H1 (cell line): ENCODE data around the gene MBNL1. TPM values are rescaled to one million over a fixed set of nuclear protein-coding genes. Genes with fewer than 3 reads are reported as not detected.

ENCODE experiments used
- CTCF ChIA-PET: fragments of 300-600 bp; sonication (Branson Sonifier 250); formaldehyde crosslinking; loops from one replicate; lab custom pipeline; 2021; ENCODE audit not compliant: partially characterized antibody; lab: Charles Lee
- POLR2A ChIA-PET: fragments of 300-600 bp; sonication (Branson Sonifier 250); formaldehyde crosslinking; loops from one replicate; lab custom pipeline; 2021; ENCODE audit warnings: inconsistent platforms; ENCODE audit not compliant: partially characterized antibody; lab: Charles Lee
- DNase-seq, 2 experiments: peaks; one replicate each; pipeline versions ENCODE4 v3.0.0 to v3.0.0-alpha.2; 2010 to 2022; ENCODE audit warnings: low spot score in 2 of 2, low read depth in 1 of 2, mixed read lengths in 1 of 2
- FAIRE-seq: peaks from 2 replicates; lab custom pipeline; 2011; peaks lifted over from hg19 to GRCh38; lab: Jason Lieb, UNC
- H2AFZ ChIP-seq: 2 replicates; pipeline ENCODE4 v1.8.1; 2012; ENCODE audit warnings: low read length, inconsistent platforms
- H2AK5ac ChIP-seq: 2 replicates; pipeline ENCODE4 v1.6.1; 2013; ENCODE audit warnings: low read depth, low read length
- H2BK120ac ChIP-seq: replicated peaks from 2 replicates; pipeline ENCODE3; 2013; ENCODE audit warnings: low read depth, low read length, inconsistent platforms
- H2BK12ac ChIP-seq: 2 replicates; pipeline ENCODE4 v1.6.1; 2013; ENCODE audit warnings: low read depth, low read length
- H2BK15ac ChIP-seq: 2 replicates; pipeline ENCODE4 v1.6.1; 2013; ENCODE audit warnings: low read length
- H2BK20ac ChIP-seq: 2 replicates; pipeline ENCODE4 v1.6.1; 2013; ENCODE audit warnings: low read length
- H2BK5ac ChIP-seq: 2 replicates; pipeline ENCODE4 v1.6.1; 2013; ENCODE audit warnings: low read depth, low read length
- H3K14ac ChIP-seq: 2 replicates; pipeline ENCODE4 v1.6.1; 2013; ENCODE audit warnings: inconsistent platforms; ENCODE audit not compliant: insufficient read length
- H3K18ac ChIP-seq: 2 replicates; pipeline ENCODE4 v1.6.1; 2013; ENCODE audit warnings: low read length; ENCODE audit errors: extremely low read depth
- H3K23ac ChIP-seq: 2 replicates; pipeline ENCODE4 v1.6.1; 2013; ENCODE audit warnings: inconsistent platforms; ENCODE audit not compliant: insufficient read length
- H3K23me2 ChIP-seq: 2 replicates; pipeline ENCODE4 v1.6.1; 2013; ENCODE audit warnings: low read depth, low read length
- H3K27ac ChIP-seq: 2 replicates; pipeline ENCODE4 v1.6.1; 2011; ENCODE audit warnings: low read depth, low read length, inconsistent platforms
- H3K27me3 ChIP-seq, 4 experiments: replicated peaks in 1 of 4; 1 replicate in 1 of 4; 2 replicates in 3 of 4; pipeline versions ENCODE4 v1.6.1 to v1.8.1; 2011 to 2013; ENCODE audit warnings: low read length in 3 of 4, mild to moderate bottlenecking in 3 of 4, inconsistent platforms in 2 of 4, mixed read lengths in 2 of 4, moderate library complexity in 1 of 4; ENCODE audit not compliant: control insufficient read depth in 3 of 4, insufficient read depth in 3 of 4; ENCODE audit errors: extremely low read depth in 1 of 4
- H3K36me3 ChIP-seq, 4 experiments: 2 replicates each; pipeline versions ENCODE4 v1.6.1 to v1.8.1; 2011 to 2013; ENCODE audit warnings: mild to moderate bottlenecking in 4 of 4, low read length in 3 of 4, moderate library complexity in 2 of 4, control low read depth in 1 of 4, inconsistent platforms in 1 of 4; ENCODE audit not compliant: insufficient read depth in 4 of 4, control insufficient read depth in 2 of 4
- H3K4ac ChIP-seq: replicated peaks from 2 replicates; pipeline ENCODE3; 2013; ENCODE audit warnings: low read length, low read depth, mixed read lengths, inconsistent platforms; ENCODE audit not compliant: insufficient read length
- H3K4me1 ChIP-seq, 4 experiments: replicated peaks in 1 of 4; 1 replicate in 1 of 4; 2 replicates in 3 of 4; pipeline versions ENCODE4 v1.6.1 to v1.8.1; 2011 to 2013; ENCODE audit warnings: low read length in 3 of 4, inconsistent platforms in 2 of 4, mixed read lengths in 1 of 4; ENCODE audit not compliant: insufficient read depth in 4 of 4, control insufficient read depth in 3 of 4
- H3K4me2 ChIP-seq, 2 experiments: 2 replicates each; pipeline versions ENCODE4 v1.6.1 to v1.8.1; 2011 to 2013; ENCODE audit warnings: low read depth in 2 of 2, low read length in 2 of 2, control low read depth in 1 of 2, inconsistent platforms in 1 of 2, mild to moderate bottlenecking in 1 of 2; ENCODE audit not compliant: insufficient read depth in 1 of 2
- H3K4me3 ChIP-seq, 4 experiments: fragments of 200-600, 300-600 bp in 1 of 4; sonication (generic), shearing (Covaris generic), sonication (Bioruptor Twin) in 1 of 4; 2 replicates each; pipeline versions ENCODE4 v1.5.1 to v1.8.1; 2011 to 2016; ENCODE audit warnings: low read length in 4 of 4, low read depth in 3 of 4, control low read depth in 2 of 4, inconsistent platforms in 2 of 4, mild to moderate bottlenecking in 2 of 4, mixed read lengths in 1 of 4, moderate library complexity in 1 of 4; ENCODE audit not compliant: insufficient read depth in 2 of 4; ENCODE audit errors: extremely low read depth in 1 of 4
- H3K56ac ChIP-seq: replicated peaks from 2 replicates; pipeline ENCODE3; 2013; ENCODE audit warnings: low read depth, mild to moderate bottlenecking, mixed read lengths, low read length, inconsistent platforms; ENCODE audit not compliant: insufficient read length
- H3K79me1 ChIP-seq: 2 replicates; pipeline ENCODE4 v1.6.1; 2013; ENCODE audit warnings: low read depth, low read length, control low read depth
- H3K79me2 ChIP-seq, 2 experiments: 2 replicates each; pipeline versions ENCODE4 v1.6.1 to v1.8.1; 2012 to 2013; ENCODE audit warnings: low read length in 2 of 2, mild to moderate bottlenecking in 2 of 2, inconsistent platforms in 1 of 2; ENCODE audit not compliant: insufficient read depth in 2 of 2, control insufficient read depth in 1 of 2
- H3K9ac ChIP-seq, 4 experiments: replicated peaks in 1 of 4; 1 replicate in 1 of 4; 2 replicates in 3 of 4; pipeline versions ENCODE4 v1.6.1 to v1.8.1; 2011 to 2013; ENCODE audit warnings: low read depth in 3 of 4, low read length in 3 of 4, control low read depth in 2 of 4, mild to moderate bottlenecking in 2 of 4, moderate library complexity in 2 of 4, inconsistent platforms in 1 of 4; ENCODE audit errors: extremely low read depth in 1 of 4
- H3K9me3 ChIP-seq, 2 experiments: 2 replicates each; pipeline versions ENCODE4 v1.6.1 to v1.8.1; 2012 to 2013; ENCODE audit warnings: mild to moderate bottlenecking in 2 of 2, moderate library complexity in 2 of 2, control low read depth in 1 of 2, inconsistent platforms in 1 of 2, low read depth in 1 of 2, low read length in 1 of 2, mixed read lengths in 1 of 2; ENCODE audit not compliant: insufficient read depth in 2 of 2
- H4K20me1 ChIP-seq, 2 experiments: replicated peaks in 1 of 2; 2 replicates each; pipeline versions ENCODE3 to v1.8.1; 2011 to 2013; ENCODE audit warnings: inconsistent platforms in 2 of 2, low read length in 2 of 2, mild to moderate bottlenecking in 1 of 2; ENCODE audit not compliant: insufficient read depth in 2 of 2, control insufficient read depth in 1 of 2
- H4K5ac ChIP-seq: 2 replicates; pipeline ENCODE4 v1.6.1; 2013; ENCODE audit warnings: low read length, low read depth, mixed read lengths, inconsistent platforms; ENCODE audit not compliant: insufficient read length
- H4K8ac ChIP-seq: 2 replicates; pipeline ENCODE4 v1.8.0; 2013; ENCODE audit warnings: mild to moderate bottlenecking, moderate library complexity, low read length, inconsistent platforms; ENCODE audit not compliant: insufficient read depth; ENCODE audit errors: extremely low read depth
- H4K91ac ChIP-seq: replicated peaks from 2 replicates; pipeline ENCODE3; 2013; ENCODE audit warnings: low read length, mixed read lengths, inconsistent platforms; ENCODE audit not compliant: insufficient read length
- BACH1 ChIP-seq: IDR thresholded peaks from 2 replicates; pipeline ENCODE4 v1.6.1; 2012; ENCODE audit warnings: low read length, improper control_type of control experiment
- CEBPB ChIP-seq: IDR thresholded peaks from 2 replicates; pipeline ENCODE4 v1.6.1; 2012; ENCODE audit warnings: low read depth, low read length
- EP300 ChIP-seq, 2 experiments: IDR thresholded peaks; 1 replicate in 1 of 2; 2 replicates in 1 of 2; pipeline ENCODE4 v1.6.1; 2011 to 2012; ENCODE audit warnings: low read depth in 2 of 2, low read length in 2 of 2, mild to moderate bottlenecking in 2 of 2, borderline replicate concordance in 1 of 2, inconsistent platforms in 1 of 2, moderate library complexity in 1 of 2
- EZH2 ChIP-seq: fragments of 200-600 bp; sonication (generic); IDR thresholded peaks from 2 replicates; pipeline ENCODE4 v1.7.1; 2012; ENCODE audit warnings: low read depth, mild to moderate bottlenecking, moderate library complexity, low read length, inconsistent platforms; ENCODE audit not compliant: severe bottlenecking
- GTF2F1 ChIP-seq: IDR thresholded peaks from 2 replicates; pipeline ENCODE4 v1.6.1; 2012; ENCODE audit warnings: low read depth, low read length, improper control_type of control experiment, borderline replicate concordance
- HDAC6 ChIP-seq: IDR thresholded peaks from one replicate; pipeline ENCODE4 v1.7.1; 2012; ENCODE audit warnings: low read depth, mild to moderate bottlenecking, inconsistent platforms, low read length, moderate library complexity
- JUND ChIP-seq: IDR thresholded peaks from 2 replicates; pipeline ENCODE4 v1.6.1; 2011; ENCODE audit warnings: mild to moderate bottlenecking, improper control_type of control experiment, low read length
- SIN3A ChIP-seq, 2 experiments: IDR thresholded peaks in 1 of 2; conservative IDR thresholded peaks in 1 of 2; 2 replicates each; pipeline ENCODE4 v1.6.1; 2011 to 2012; ENCODE audit warnings: low read length in 2 of 2, improper control_type of control experiment in 1 of 2, low read depth in 1 of 2, mild to moderate bottlenecking in 1 of 2
- YY1 ChIP-seq: IDR thresholded peaks from 2 replicates; pipeline ENCODE4 v1.6.1; 2011; ENCODE audit warnings: low read depth, mild to moderate bottlenecking, low read length
- WGBS, 2 experiments: shearing (Covaris generic) in 1 of 2; methylation state at CpG; one replicate each; pipeline versions ENCODE4 v1.1.6 to v1.1.7; 2013 to 2015; ENCODE audit warnings: low lambda C conversion rate in 2 of 2, mixed read lengths in 2 of 2, inconsistent platforms in 1 of 2, low coverage in 1 of 2, missing lambda C conversion rate in 1 of 2; ENCODE audit not compliant: insufficient replicate concordance in 2 of 2, insufficient coverage in 1 of 2, insufficient read length in 1 of 2; ENCODE audit errors: extremely low coverage in 1 of 2, missing lambda C conversion rate in 1 of 2; 5-methylcytosine and 5-hydroxymethylcytosine counted together
- polyA plus RNA-seq, 7 experiments: library from polyadenylated mRNA; depleted of rRNA in 3 of 7; stranded (reverse) in 5 of 7; unstranded in 2 of 7; fragments of >200 nt in 5 of 7; fragments of 200-250 nt in 2 of 7; gene quantifications; 1 replicate in 5 of 7; 2 replicates in 1 of 7; 4 replicates in 1 of 7; pipeline versions ENCODE4 v1.2.1 to v1.2.3, GENCODE V29; 2011 to 2013; ENCODE audit warnings: missing spikeins in 2 of 7, mixed read lengths in 2 of 7
- total RNA-seq: library from RNA; stranded (reverse); fragmentation: NEBNext Ultra II Directional; extraction: Animal tissue kit (Norgen Biotek cat#: 25700); gene quantifications from 2 replicates; pipeline ENCODE4 v1.2.1, GENCODE V29; 2021

Gene MBNL1
- total and polyA plus RNA-seq, 2 of the 8 experiments (the other 6 are each of a cell fraction or from before 2014, with no cell fraction given) = 5.0 to 16.4 TPM

DNA sequence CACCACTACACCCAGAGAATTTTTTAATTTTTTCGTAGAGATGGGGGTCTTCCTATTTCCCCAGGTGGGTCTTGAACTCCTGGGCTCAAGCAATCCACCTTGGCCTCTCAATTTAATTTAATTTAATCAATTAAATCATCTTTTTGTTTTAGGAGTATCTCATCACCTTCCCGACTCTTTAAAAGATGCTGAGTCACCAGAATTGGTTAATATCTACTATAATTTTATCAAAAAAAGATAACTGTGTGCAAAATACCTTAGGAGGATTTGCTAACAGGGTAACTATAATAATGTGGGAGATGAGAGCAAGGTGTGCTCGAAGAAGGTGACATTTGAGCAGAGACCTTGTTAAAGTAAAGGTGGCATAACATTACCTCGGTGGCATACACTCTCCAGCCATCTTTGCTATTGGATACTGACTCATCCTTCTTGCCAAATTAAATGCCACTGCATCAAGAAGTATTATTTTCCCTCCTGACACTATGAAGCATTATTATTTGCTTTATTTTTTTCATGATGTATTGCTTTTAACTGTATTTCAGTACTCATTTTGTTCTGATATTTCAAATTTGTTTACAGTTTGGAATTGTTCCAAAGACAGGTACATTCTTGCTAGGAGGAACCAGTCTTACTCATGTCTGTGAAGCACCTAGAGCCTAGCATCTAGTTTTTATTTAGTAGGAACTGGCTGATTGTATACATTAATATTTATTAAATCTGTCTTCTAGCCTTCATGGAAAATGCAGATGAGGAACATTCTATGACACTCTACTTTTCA, 200.7 kb downstream of the MBNL1 start:
- H3K27me3 ChIP-seq = no peaks in the 10 kb centered on the region
- DNase-seq = no peak
- ChIA-PET CTCF (no interaction called here), POLR2A (no interaction called here)
- no peaks in the 10 kb centered on the region for H3K4me1 ChIP-seq
- H2AFZ ChIP-seq = no peak overlapping the region
- H2BK120ac ChIP-seq = no peak overlapping the region
- H3K23me2 ChIP-seq = no peaks in the 10 kb centered on the region; the same call in 1 of the 2 replicates
- H3K79me2 ChIP-seq = no peaks in the 10 kb centered on the region
- no peaks in the 10 kb centered on the region for H4K20me1 ChIP-seq
- H3K27ac ChIP-seq = no peak overlapping the region
- no peak overlapping the region for H3K23ac ChIP-seq
- H2BK5ac ChIP-seq = no peak overlapping the region
- no peak overlapping the region for H3K4me2 ChIP-seq
- H2BK12ac ChIP-seq = no peak overlapping the region
- H4K91ac ChIP-seq = no peak overlapping the region
- no peak overlapping the region for H2BK20ac ChIP-seq
- no peak overlapping the region for H4K5ac ChIP-seq
- no peak overlapping the region for H3K18ac ChIP-seq
- no peak overlapping the region for H2AK5ac ChIP-seq
- TF ChIP-seq GTF2F1 (no peak), JUND (no peak), HDAC6 (no peak), SIN3A (conservative IDR thresholded peaks at IDR 0.05 in 1 of 2, IDR thresholded peaks at IDR 0.05 in 1 of 2; ENCODE audit: low read depth in 1 of 2, low read length in 2 of 2) (no peak), EP300 (IDR thresholded peaks at IDR 0.05; ENCODE audit: borderline replicate concordance in 1 of 2, low read depth in 2 of 2, low read length in 2 of 2) (no peak), YY1 (no peak), BACH1 (no peak), CEBPB (no peak), EZH2 (no peak)
- no peak overlapping the region for H3K9ac ChIP-seq
- no peaks in the 10 kb centered on the region for H3K79me1 ChIP-seq
- no peak overlapping the region for H3K4ac ChIP-seq
- H3K56ac ChIP-seq = no peak overlapping the region
- H3K4me3 ChIP-seq = no peak overlapping the region
- H3K14ac ChIP-seq = no peak overlapping the region
- no peaks in the 10 kb centered on the region for H3K36me3 ChIP-seq
- no peaks in the 10 kb centered on the region for H3K9me3 ChIP-seq
- no peak overlapping the region for H2BK15ac ChIP-seq
- H4K8ac ChIP-seq = no peak overlapping the region
- FAIRE-seq = no peak
- WGBS, 2 experiments = 88% methylated on average over 4 of the region's 4 CpGs; no CpG with 5 or more reads in 1 of the 2 experiments
